IMR-90 (cell line): ENCODE results near the gene RASGEF1C. TPM values are rescaled to one million over a fixed set of nuclear protein-coding genes. Genes with fewer than 3 reads are reported as not detected.

ENCODE experiments used
- ATAC-seq: fragments of 200-7000 bp; cut with Tn5 transposase; 2 replicates; pipeline ENCODE4 v1.9.1; 2020; ENCODE audit warnings: low read depth, mild to moderate bottlenecking, moderate library complexity
- BruUV-seq: library from RNA; stranded (reverse); fragments of 400-500 nt; replicated peaks from 2 replicates; lab custom pipeline; 2021; lab: Mats Ljungman, UMichigan
- CTCF ChIA-PET: fragments of 300-600 bp; formaldehyde crosslinking; extraction: SDS; loops from one replicate; lab custom pipeline; 2021; ENCODE audit warnings: antibody characterized with exemption; lab: Yijun Ruan, JAX
- POLR2A ChIA-PET: fragments of 300-600 bp; sonication (Branson Sonifier 250); formaldehyde crosslinking; loops from one replicate; lab custom pipeline; 2022; ENCODE audit warnings: antibody characterized with exemption; ENCODE audit not compliant: unreplicated experiment; lab: Charles Lee
- DNase-seq: peaks from one replicate; pipeline ENCODE4 v3.0.0; 2013
- H2AFZ ChIP-seq: replicated peaks from 2 replicates; pipeline ENCODE3; 2013; ENCODE audit warnings: low read length, mild to moderate bottlenecking; ENCODE audit not compliant: poor library complexity
- H2AK5ac ChIP-seq: 2 replicates; pipeline ENCODE4 v1.6.1; 2013; ENCODE audit warnings: low read depth, low read length, inconsistent platforms
- H2AK9ac ChIP-seq: replicated peaks from 2 replicates; pipeline ENCODE3; 2013; ENCODE audit warnings: mild to moderate bottlenecking, low read depth, low read length, moderate library complexity; ENCODE audit not compliant: poor library complexity
- H2BK120ac ChIP-seq: 2 replicates; pipeline ENCODE4 v1.6.1; 2013; ENCODE audit warnings: low read depth, low read length, inconsistent platforms
- H2BK15ac ChIP-seq: 3 replicates; pipeline ENCODE4 v1.6.1; 2013; ENCODE audit warnings: low read depth, low read length, inconsistent platforms
- H2BK20ac ChIP-seq: 2 replicates; pipeline ENCODE4 v1.6.1; 2013; ENCODE audit warnings: low read depth, mild to moderate bottlenecking, inconsistent platforms, low read length, moderate library complexity
- H2BK5ac ChIP-seq: 2 replicates; pipeline ENCODE4 v1.6.1; 2013; ENCODE audit warnings: mild to moderate bottlenecking, low read depth, low read length, inconsistent platforms; ENCODE audit not compliant: poor library complexity, severe bottlenecking
- H3K14ac ChIP-seq: replicated peaks from 2 replicates; pipeline ENCODE4 v1.6.1; 2013; ENCODE audit warnings: low read depth, low read length, inconsistent platforms
- H3K18ac ChIP-seq: 2 replicates; pipeline ENCODE4 v1.6.1; 2013; ENCODE audit warnings: low read depth, low read length, control low read depth
- H3K23ac ChIP-seq: 2 replicates; pipeline ENCODE4 v1.6.1; 2013; ENCODE audit warnings: low read depth, low read length, inconsistent platforms
- H3K27ac ChIP-seq: 2 replicates; pipeline ENCODE4 v1.5.1; 2013; ENCODE audit warnings: mild to moderate bottlenecking, control low read depth, low read length; ENCODE audit not compliant: insufficient read depth
- H3K27me3 ChIP-seq: 2 replicates; pipeline ENCODE4 v1.6.1; 2013; ENCODE audit warnings: low read length; ENCODE audit not compliant: control insufficient read depth, insufficient read depth
- H3K36me3 ChIP-seq: 2 replicates; pipeline ENCODE4 v1.6.1; 2013; ENCODE audit warnings: low read length, mixed read lengths; ENCODE audit not compliant: control insufficient read depth, insufficient read depth
- H3K4ac ChIP-seq: 2 replicates; pipeline ENCODE4 v1.6.1; 2013; ENCODE audit warnings: low read depth, low read length, inconsistent platforms
- H3K4me1 ChIP-seq: 2 replicates; pipeline ENCODE4 v1.6.1; 2013; ENCODE audit warnings: low read length, mixed read lengths; ENCODE audit not compliant: control insufficient read depth, insufficient read depth
- H3K4me2 ChIP-seq: 2 replicates; pipeline ENCODE4 v1.6.1; 2013; ENCODE audit warnings: low read depth, mild to moderate bottlenecking, control low read depth, low read length, moderate library complexity
- H3K4me3 ChIP-seq: 2 replicates; pipeline ENCODE4 v1.5.1; 2013; ENCODE audit warnings: low read depth, mild to moderate bottlenecking, control low read depth, low read length, moderate library complexity; ENCODE audit not compliant: insufficient read depth
- H3K56ac ChIP-seq: 2 replicates; pipeline ENCODE4 v1.6.1; 2013; ENCODE audit warnings: low read length, inconsistent platforms; ENCODE audit not compliant: insufficient read depth; ENCODE audit errors: extremely low read depth
- H3K79me1 ChIP-seq, 2 experiments: 2 replicates each; pipeline ENCODE4 v1.6.1; 2013; ENCODE audit warnings: low read length in 2 of 2, inconsistent platforms in 1 of 2, low read depth in 1 of 2
- H3K9ac ChIP-seq: 2 replicates; pipeline ENCODE4 v1.6.1; 2013; ENCODE audit warnings: low read depth, low read length, control low read depth
- H3K9me1 ChIP-seq: 2 replicates; pipeline ENCODE4 v1.6.1; 2013; ENCODE audit warnings: low read length, inconsistent platforms; ENCODE audit not compliant: insufficient read depth
- H3K9me3 ChIP-seq: 2 replicates; pipeline ENCODE4 v1.6.1; 2013; ENCODE audit warnings: low read length; ENCODE audit not compliant: control insufficient read depth, insufficient read depth
- H4K20me1 ChIP-seq: 2 replicates; pipeline ENCODE4 v1.6.1; 2013; ENCODE audit warnings: low read length, inconsistent platforms; ENCODE audit not compliant: insufficient read depth
- H4K5ac ChIP-seq: 2 replicates; pipeline ENCODE4 v1.6.1; 2013; ENCODE audit warnings: mild to moderate bottlenecking, low read depth, low read length, control low read depth
- H4K8ac ChIP-seq, 2 experiments: 2 replicates each; pipeline ENCODE4 v1.6.1; 2013; ENCODE audit warnings: low read depth in 2 of 2, low read length in 2 of 2, control low read depth in 1 of 2, inconsistent platforms in 1 of 2
- H4K91ac ChIP-seq: 2 replicates; pipeline ENCODE4 v1.6.1; 2013; ENCODE audit warnings: low read depth, low read length, inconsistent platforms; ENCODE audit not compliant: insufficient read depth
- CTCF ChIP-seq: conservative IDR thresholded peaks from 2 replicates; pipeline ENCODE4 v1.5.1; 2012; ENCODE audit warnings: mild to moderate bottlenecking, low read depth, low read length, improper control_type of control experiment
- MAZ ChIP-seq: IDR thresholded peaks from 2 replicates; pipeline ENCODE4 v1.6.1; 2012; ENCODE audit warnings: low read depth, mild to moderate bottlenecking, low read length, improper control_type of control experiment, moderate library complexity, borderline replicate concordance
- POLR2A ChIP-seq: IDR thresholded peaks from 2 replicates; pipeline ENCODE4 v1.6.1; 2012; ENCODE audit warnings: mild to moderate bottlenecking, low read depth, low read length
- RAD21 ChIP-seq: IDR thresholded peaks from 2 replicates; pipeline ENCODE4 v1.6.1; 2012; ENCODE audit warnings: low read length, improper control_type of control experiment
- SMC3 ChIP-seq: fragments of 150-350 bp; IDR thresholded peaks from 2 replicates; pipeline ENCODE4 v1.6.1; 2016; ENCODE audit warnings: low read depth, mild to moderate bottlenecking, antibody characterized with exemption, low read length, moderate library complexity
- WGBS, 2 experiments: methylation state at CpG; one replicate each; pipeline versions ENCODE4 v1.1.5 to v1.1.7; 2013; ENCODE audit warnings: missing lambda C conversion rate in 2 of 2; ENCODE audit not compliant: insufficient read length in 1 of 2; ENCODE audit errors: extremely low coverage in 2 of 2; 5-methylcytosine and 5-hydroxymethylcytosine counted together
- dilution Hi-C: fragments of 300-500 bp; cut with HindIII; formaldehyde crosslinking; loops from one replicate; pipeline ENCODE4 v1.14.3; 2018; ENCODE audit warnings: low sequenced_read_pairs; ENCODE audit not compliant: unreplicated experiment
- in situ Hi-C: fragments of 300-500 bp; cut with MboI; formaldehyde crosslinking; loops from 3 replicates; pipeline ENCODE4 v1.14.3; 2019; ENCODE audit warnings: low sequenced_read_pairs, inconsistent platforms, mixed read lengths
- intact Hi-C: fragments of 100-400 bp; cut with micrococcal nuclease; formaldehyde crosslinking; loops from 2 replicates; pipeline ENCODE4 v1.10.0; 2022
- polyA plus RNA-seq, 3 experiments: library from polyadenylated mRNA; depleted of rRNA; stranded (reverse); fragments of >200 nt; gene quantifications; 2 replicates each; pipeline ENCODE4 v1.2.3, GENCODE V29; 2012; ENCODE audit warnings: low replicate concordance in 1 of 3
- total RNA-seq: library from RNA; depleted of rRNA; stranded (reverse); fragments of >200 nt; gene quantifications from 2 replicates; pipeline ENCODE4 v1.2.3, GENCODE V29; 2012

The RASGEF1C gene
- total and polyA plus RNA-seq, 2 of the 4 experiments (the other 2 are of a cell fraction), result not detected

- Histone ChIP-seq H3K23ac (no peak overlapping the region), H3K4ac (no peak overlapping the region), H3K4me3 (no peak overlapping the region), H3K9me1 (no peaks in the 10 kb centered on the region), H3K14ac (no peak overlapping the region), H2AK9ac (no peak overlapping the region), H3K27me3 (peaks cover 10% of the 10 kb centered on the region; the same call in 1 of the 2 replicates), H2BK15ac (no peak overlapping the region), H2BK5ac (no peak overlapping the region), H2AK5ac (no peak overlapping the region), H3K4me1 (no peaks in the 10 kb centered on the region; the same call in 1 of the 2 replicates), H4K8ac (no peak overlapping the region), H4K5ac (no peak overlapping the region), H3K9me3 (no peaks in the 10 kb centered on the region), H4K20me1 (no peaks in the 10 kb centered on the region), H3K9ac (no peak overlapping the region), H2AFZ (no peak overlapping the region), H2BK120ac (no peak overlapping the region), H3K36me3 (no peaks in the 10 kb centered on the region), H3K18ac (no peak overlapping the region), H4K91ac (no peak overlapping the region), H3K56ac (no peak overlapping the region), H3K4me2 (no peak overlapping the region), H3K27ac (no peak overlapping the region), H3K79me1 (no peaks in the 10 kb centered on the region), H2BK20ac (no peak overlapping the region)
- ChIA-PET POLR2A (no interaction called here), CTCF (no interaction called here)
- TF ChIP-seq MAZ, result no peak
- no peak for TF ChIP-seq RAD21
- no peak for TF ChIP-seq CTCF
- TF ChIP-seq SMC3, result no peak
- TF ChIP-seq POLR2A, result no peak
- no CpG with 5 or more reads among the region's 8 CpGs for WGBS, 2 experiments
- dilution Hi-C loops, result no loop called here
- intact Hi-C loops, result no loop called here
- ATAC-seq, result no peak
- in situ Hi-C loops, result no loop called here
- no TSS peak for BruUV-seq
- no peak for DNase-seq
These were observed 120.5 kb downstream of the RASGEF1C start for GRCh38 chr5:180088561-180088960.
